Endothelial cell of umbilical vein (primary cell): Measurements from ENCODE around the gene DLGAP1.

Experiments used
- CTCF ChIP-seq, 2 donors: IDR thresholded peaks; 1 replicate in 1 of 2; 2 replicates in 1 of 2; pipeline ENCODE4 v1.5.1; 2011; ENCODE audit warnings: low read length in 2 of 2, mild to moderate bottlenecking in 2 of 2, moderate library complexity in 2 of 2, control low read depth in 1 of 2, inconsistent platforms in 1 of 2, low read depth in 1 of 2; ENCODE audit not compliant: insufficient read depth in 1 of 2; ENCODE audit errors: extremely low read depth in 1 of 2
- FOS ChIP-seq: IDR thresholded peaks from 2 replicates; pipeline ENCODE4 v1.6.1; 2011; ENCODE audit warnings: mild to moderate bottlenecking, low read length, moderate library complexity, borderline replicate concordance; ENCODE audit not compliant: insufficient read depth
- GATA2 ChIP-seq: IDR thresholded peaks from 2 replicates; pipeline ENCODE4 v1.7.0; 2011; ENCODE audit warnings: low read depth, mild to moderate bottlenecking, moderate library complexity, mixed read lengths, low read length; ENCODE audit not compliant: insufficient read length, insufficient read depth
- POLR2A ChIP-seq: IDR thresholded peaks from 2 replicates; pipeline ENCODE4 v1.6.1; 2012; ENCODE audit warnings: low read depth, mild to moderate bottlenecking, control low read depth, low read length
- POLR2AphosphoS5 ChIP-seq: IDR thresholded peaks from 2 replicates; pipeline ENCODE4 v1.6.1; 2012; ENCODE audit warnings: low read depth, mild to moderate bottlenecking, control low read depth, low read length, moderate library complexity; ENCODE audit not compliant: insufficient read depth

- TF ChIP-seq CTCF (IDR thresholded peaks at IDR 0.05; ENCODE audit: extremely low read depth in 1 of 2, insufficient read depth in 1 of 2, low read depth in 1 of 2, low read length in 2 of 2) (no peak), POLR2AphosphoS5 (no peak), POLR2A (no peak), FOS (no peak), GATA2 (no peak)
These were observed 70.2 kb downstream of the DLGAP1 start for GRCh38 chr18:4384932-4385331.
